OCI-M1 (cell line): ENCODE data around the gene PRKCB.

Experiments used
- DNase-seq: peaks from one replicate; lab custom pipeline; 2025; lab: John Stamatoyannopoulos, UW

Gene PRKCB

DNA sequence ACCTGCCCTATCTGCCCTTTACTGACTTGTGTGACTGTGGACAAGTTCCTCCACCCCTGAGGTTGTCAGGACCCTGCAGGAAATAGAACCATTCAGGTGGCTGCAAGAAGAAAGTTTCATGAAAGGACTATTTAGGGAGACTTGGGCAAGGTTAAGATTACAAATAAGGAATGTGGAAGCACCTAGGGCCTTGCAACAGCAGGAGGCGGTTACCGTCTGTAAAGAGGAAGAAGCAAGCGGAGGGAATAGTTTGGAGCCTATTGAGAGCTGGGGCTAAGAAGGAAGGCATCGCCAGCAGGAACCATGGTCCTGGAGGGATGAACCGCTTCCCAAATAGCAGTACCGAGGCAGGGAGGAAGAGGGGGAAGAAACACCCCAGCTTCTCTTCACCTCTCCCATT lies 132.4 kb downstream of the PRKCB start:
- DNase-seq: no peak

GRCh38 chr16:23969468-23970297 lies 133.9 kb downstream of the PRKCB start:
- DNase-seq: no peak

- DNase-seq: no peak
Observed at GRCh38 chr16:23974223-23974622, 138.4 kb downstream of the PRKCB start.

DNA sequence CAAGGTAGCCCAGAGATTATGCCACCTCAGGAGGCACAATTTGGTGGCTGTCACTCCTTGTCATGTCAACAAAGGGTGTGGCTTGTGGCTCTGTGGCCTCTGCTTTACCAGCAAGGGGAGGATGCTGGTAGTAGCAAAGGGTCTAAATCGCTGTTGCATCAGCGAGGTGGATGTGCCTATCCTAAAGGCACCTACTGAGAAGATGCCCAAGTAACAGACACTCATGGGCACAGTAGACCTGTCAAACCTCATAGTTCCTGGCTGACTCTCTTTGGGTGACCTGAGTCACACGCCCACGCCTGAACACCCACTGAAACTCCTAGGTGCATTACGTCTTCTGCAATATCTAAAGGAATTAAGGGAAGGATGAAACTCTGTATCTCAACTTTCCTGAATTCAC lies 139.5 kb downstream of the PRKCB start:
- DNase-seq: no peak

DNA sequence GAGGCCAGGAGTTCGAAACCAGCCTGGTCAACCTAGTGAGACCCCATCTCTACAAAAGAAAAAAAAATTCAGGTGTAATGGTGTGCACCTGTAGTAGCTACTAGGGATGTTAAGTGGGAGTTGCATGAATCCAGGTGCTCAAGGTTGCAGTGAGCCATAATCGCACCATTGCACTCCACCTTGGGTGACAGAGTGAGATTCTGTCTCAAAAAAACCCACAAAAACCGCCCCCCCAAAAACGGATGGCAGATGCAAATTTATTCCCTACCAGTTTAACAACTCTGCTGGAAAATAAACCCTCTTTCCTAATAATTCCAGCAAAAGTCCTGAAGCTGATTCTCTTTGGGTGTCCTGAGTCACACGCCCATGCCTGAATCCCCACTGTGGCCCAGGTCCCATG lies 140.3 kb downstream of the PRKCB start:
- no peak for DNase-seq

DNA sequence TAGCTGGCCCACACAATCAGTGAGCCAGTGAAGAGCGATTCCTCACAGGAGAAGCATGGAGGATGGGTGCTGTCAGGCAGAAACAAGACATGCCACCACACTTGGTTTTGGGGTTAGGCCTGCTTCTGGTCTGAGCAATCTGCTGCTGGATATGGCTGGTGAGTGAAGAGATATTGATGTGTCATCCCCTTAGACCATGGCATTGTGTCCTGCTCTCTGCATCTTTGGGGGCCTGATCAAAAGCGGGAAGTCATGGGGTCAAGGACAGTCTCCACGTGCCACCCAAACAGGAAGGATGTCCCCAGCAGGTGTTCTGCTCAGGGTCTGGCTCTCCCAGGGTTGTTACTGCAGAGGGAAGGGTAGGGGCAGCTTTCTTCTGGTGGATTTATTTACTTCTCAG lies 140.7 kb downstream of the PRKCB start:
- DNase-seq: no peak

- no peak for DNase-seq
Observed at GRCh38 chr16:23979441-23979840, 143.7 kb downstream of the PRKCB start.

DNA sequence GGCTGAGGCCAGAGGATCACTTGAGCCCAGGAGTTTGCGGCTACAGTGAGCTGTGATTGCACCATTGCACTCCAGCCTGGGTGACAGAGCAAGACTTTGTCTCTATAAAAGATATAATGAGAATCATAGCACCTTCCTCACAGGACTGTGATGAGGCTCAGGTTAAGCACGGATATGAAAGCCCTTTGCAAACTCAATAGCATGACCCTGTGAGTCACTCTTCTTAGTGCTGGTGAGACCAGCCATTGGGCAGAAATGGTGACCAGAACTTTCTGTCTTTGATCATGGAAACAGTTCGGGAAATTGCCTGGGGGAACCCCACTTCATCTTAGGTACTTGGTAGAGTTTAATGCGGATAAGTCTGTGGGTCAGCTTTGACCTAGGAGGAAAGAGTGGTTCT lies 144.2 kb downstream of the PRKCB start:
- no peak for DNase-seq

GRCh38 chr16:23981429-23982399 lies 145.9 kb downstream of the PRKCB start:
- no peak for DNase-seq

DNA sequence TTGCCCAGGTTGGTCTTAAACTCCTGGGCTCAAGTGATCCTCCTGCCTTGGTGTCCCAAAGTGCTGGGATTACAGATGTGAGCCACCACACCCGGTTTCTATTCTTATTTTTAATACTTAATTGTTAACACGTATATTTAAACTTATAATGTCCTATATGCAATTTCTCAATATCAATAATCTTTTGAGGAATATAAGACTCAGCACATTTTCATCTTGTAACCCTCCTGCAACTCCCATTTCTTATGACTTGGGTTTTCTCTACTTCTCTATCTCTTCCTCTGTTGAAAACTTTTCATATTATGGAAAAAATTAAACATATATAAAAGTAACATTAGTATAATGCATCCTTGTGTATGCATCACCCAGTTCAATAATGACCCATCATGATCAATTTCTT lies 150.7 kb downstream of the PRKCB start:
- no peak for DNase-seq

DNA sequence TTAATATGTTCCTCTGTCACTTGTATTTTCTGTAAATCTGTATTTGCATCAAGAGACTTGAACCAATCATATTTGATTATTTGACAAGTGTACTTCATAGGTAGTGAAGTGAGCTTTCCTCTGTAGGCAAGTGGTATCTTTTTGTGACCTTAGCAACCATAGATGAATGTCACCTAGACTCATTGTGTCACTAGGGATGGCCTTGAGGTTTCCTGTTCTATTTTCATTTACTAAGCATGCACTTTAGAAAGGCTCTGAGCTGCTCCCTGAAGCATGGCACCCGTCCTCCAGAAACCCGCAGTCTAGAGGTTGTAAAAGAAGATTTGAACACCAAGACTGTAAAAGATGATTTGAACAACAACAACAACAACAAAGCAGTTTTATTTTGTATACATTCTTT lies 151.7 kb downstream of the PRKCB start:
- no peak for DNase-seq

GRCh38 chr16:23990507-23990906 lies 154.7 kb downstream of the PRKCB start:
- no peak for DNase-seq

- no peak for DNase-seq
Observed at GRCh38 chr16:23991066-23991465, 155.3 kb downstream of the PRKCB start.

DNA sequence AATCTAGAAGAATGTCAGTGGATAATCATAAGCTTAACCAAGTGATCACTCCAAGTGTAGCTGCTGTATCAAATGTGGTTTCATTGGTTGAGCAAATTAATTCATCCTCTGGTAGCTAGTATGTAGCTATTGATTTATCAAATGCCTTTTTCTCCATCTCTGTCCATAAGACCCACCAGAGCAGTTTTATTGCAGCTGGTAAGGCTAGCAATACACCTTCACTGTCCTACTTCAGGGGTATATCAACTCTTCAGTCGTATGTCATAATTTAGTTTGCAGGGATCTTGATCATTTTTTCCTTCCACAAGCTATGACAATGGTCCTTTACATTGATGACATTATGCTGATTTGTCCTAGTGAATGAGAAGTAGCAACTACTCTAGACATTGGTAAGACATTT lies 158.8 kb downstream of the PRKCB start:
- DNase-seq: no peak

DNA sequence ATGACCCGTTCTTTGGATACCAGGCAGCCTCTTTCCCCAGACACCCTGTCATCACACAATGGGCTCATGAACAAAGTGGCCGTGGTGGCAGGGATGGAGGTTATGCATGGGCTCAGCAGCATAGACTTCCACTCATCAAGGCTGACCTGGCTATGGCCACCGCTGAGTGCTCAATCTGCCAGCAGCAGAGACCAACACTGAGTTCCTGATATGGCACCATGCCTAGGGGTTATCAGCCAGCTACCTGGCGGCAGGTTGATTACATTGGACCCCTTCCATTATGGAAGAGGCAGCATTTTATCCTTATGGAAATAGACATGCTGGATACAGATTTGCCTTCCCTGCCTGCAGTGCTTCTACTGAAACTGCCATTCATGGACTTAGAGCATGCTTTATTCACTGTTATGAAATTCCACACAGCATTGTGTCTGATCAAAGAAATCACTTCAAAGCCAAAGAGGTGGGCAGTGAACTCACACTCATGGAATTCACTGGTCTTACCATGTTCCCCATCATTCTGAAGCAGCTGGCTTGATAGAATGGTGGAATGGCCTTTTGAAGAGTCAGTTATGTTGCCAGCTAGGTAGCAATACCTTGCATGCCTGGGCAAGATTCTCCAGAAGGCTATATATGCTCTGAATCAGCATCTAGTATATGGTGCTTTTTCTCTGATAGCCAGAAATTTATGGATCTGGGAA lies 160.6 kb downstream of the PRKCB start:
- DNase-seq: no peak

DNA sequence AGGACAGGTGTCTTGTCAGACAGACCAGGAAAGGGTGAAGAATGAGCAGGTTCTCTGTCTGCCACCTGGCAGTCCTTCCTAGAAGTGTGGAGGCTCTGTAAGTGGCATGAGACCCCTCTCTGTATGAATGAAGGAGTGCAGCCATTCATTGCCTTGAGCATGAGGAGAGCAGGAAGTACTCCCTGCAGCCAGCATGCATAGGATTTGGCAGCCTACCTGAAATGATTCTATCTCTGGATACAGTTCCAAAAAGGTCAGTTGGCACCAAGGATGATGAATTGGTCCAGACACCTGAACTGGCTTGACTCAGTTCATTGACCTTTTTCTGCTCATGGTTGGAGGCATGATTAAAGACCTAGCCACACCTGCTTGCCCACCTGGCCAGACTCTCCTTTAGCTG lies 163.0 kb downstream of the PRKCB start:
- no peak for DNase-seq

DNA sequence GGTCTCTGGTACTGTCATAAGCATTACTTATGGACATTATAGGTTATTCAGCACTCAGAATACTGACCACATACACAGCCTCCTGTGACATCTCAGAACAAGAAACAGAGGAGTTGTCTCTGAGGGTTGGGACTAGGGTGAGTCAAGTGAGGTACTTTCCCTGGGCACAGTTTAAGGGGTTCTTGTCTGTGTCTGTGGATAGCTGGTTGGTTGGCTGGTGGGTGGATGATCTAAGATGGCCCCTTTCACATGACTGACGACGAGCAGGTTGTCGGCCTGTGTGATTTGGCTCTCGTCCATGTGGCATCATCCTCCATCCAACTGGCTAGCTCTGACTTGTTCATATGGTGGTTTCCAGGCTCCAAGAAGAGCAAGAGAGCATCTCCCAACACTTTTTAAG lies 163.9 kb downstream of the PRKCB start:
- no peak for DNase-seq

GRCh38 chr16:24001710-24002109 lies 165.9 kb downstream of the PRKCB start:
- peak; percentile 4 for DNase-seq

DNA sequence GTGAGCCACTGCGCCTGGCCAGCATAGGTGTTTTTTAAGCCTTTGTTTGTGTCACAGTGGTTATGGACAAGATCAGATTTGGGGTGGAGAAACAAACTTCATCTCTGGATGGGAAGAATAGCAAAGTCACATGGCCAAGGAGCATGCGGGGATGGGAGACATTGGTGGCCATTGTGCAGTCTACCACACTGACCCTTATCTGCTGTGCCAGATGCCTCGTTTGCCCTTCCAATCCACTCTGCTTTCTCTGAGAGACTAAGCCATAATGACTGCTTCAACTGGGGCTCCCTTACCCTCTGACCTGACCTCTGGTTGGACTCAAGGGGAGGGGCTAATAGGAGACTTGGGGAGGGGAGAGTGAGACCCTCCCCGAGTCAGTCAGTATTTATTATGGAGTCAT lies 166.8 kb downstream of the PRKCB start:
- peak; percentile 84 for DNase-seq

DNA sequence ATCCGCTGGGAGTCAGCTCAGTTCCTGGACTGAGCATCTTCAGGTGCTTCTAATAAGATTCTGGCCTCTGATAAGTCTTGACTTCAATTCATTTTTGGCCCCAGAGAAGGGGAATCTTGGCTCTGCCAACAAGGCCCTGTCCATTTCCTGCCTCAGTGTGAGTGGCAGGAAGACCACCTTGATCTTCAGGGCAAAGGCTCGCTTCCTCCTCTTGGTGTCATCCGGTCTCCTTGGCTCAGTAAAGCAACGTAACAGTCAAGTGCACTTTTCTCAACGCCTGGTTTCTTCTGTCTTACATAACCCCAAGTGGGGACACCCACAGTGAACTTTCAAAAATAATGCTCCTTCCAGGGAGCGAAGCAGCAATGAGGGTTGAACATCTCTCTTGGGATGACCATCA lies 169.8 kb downstream of the PRKCB start:
- no peak for DNase-seq

- DNase-seq: no peak
Observed at GRCh38 chr16:24007391-24007790, 171.6 kb downstream of the PRKCB start.

DNA sequence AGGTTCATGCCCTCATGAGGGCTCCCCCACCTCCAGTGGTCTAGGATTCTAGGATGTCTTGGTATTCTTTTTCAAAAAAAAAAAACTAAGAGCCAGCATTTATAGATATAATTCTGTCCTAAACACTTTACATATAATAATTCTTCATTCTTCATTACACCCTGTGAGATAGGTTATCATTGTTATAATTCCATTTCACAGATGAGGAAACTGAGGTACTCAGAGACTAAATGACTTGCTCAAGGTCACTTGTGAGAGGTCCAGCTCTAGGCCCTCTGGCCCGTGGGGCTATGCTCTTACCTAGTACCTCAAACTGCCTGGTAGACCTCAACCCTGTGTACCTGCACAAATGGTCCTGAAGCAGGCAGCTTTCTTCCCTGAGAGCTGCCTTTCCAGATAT lies 172.2 kb downstream of the PRKCB start:
- DNase-seq: no peak
